Epithelial cell of esophagus (primary cell): Measurements from ENCODE around the gene DRC3.

Source experiments
- DNase-seq: peaks from one replicate; pipeline ENCODE4 v3.0.0; 2010; ENCODE audit warnings: low read depth
- H3K4me3 ChIP-seq: 2 replicates; pipeline ENCODE4 v1.5.1; 2011; ENCODE audit warnings: mild to moderate bottlenecking, low read length, control low read depth
- TF ChIP-seq, protein P1 (sequence below): IDR thresholded peaks from 2 replicates; pipeline ENCODE4 v1.5.1; 2011; ENCODE audit warnings: low read depth, mild to moderate bottlenecking, low read length, control low read depth, inconsistent platforms; ENCODE audit not compliant: insufficient read depth; ENCODE audit errors: missing control alignments

The DRC3 gene

GRCh38 chr17:17966399-17966798, 6.3 kb upstream of the DRC3 start:
- TF ChIP-seq, protein P1, sequence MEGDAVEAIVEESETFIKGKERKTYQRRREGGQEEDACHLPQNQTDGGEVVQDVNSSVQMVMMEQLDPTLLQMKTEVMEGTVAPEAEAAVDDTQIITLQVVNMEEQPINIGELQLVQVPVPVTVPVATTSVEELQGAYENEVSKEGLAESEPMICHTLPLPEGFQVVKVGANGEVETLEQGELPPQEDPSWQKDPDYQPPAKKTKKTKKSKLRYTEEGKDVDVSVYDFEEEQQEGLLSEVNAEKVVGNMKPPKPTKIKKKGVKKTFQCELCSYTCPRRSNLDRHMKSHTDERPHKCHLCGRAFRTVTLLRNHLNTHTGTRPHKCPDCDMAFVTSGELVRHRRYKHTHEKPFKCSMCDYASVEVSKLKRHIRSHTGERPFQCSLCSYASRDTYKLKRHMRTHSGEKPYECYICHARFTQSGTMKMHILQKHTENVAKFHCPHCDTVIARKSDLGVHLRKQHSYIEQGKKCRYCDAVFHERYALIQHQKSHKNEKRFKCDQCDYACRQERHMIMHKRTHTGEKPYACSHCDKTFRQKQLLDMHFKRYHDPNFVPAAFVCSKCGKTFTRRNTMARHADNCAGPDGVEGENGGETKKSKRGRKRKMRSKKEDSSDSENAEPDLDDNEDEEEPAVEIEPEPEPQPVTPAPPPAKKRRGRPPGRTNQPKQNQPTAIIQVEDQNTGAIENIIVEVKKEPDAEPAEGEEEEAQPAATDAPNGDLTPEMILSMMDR = no peak
- no peak overlapping the region for H3K4me3 ChIP-seq
- DNase-seq = no peak

DNA sequence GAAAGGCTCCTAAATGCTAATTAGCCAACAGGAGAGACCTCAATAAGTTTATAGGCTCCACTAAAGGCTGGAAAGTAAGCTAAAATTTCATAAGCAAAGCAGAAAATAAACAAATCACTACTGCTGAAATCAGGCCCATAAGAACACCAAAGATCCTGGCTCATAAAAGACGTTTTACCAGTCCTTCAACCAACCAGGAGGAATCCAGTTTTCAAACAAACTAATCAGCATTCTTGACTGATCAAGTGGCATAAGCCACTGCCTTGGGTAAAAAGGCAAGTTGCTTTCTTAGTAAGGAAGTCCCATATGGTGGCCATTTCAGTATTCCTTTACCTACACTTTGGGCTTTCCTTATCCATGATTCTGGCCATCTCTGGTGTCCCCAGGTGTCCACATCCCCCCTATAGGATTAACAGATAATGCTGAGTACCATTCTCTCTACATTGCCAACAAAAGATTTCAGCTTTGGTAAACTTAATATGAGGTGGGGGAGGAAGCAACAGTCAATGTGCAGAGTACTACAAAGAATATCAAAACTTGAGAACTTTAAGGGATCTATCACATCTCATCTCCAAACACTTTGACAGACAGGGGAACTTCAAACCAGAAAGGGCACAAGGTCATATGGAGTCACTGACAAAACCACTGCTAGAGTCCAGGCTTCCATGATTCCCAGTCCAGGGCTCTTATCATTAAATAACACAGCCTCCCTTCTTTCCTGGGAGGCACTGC, 1.8 kb upstream of the DRC3 start:
- TF ChIP-seq, protein P1 = no peak
- peak overlapping the region; percentile 61 for H3K4me3 ChIP-seq
- DNase-seq = peak; percentile 83

DNA sequence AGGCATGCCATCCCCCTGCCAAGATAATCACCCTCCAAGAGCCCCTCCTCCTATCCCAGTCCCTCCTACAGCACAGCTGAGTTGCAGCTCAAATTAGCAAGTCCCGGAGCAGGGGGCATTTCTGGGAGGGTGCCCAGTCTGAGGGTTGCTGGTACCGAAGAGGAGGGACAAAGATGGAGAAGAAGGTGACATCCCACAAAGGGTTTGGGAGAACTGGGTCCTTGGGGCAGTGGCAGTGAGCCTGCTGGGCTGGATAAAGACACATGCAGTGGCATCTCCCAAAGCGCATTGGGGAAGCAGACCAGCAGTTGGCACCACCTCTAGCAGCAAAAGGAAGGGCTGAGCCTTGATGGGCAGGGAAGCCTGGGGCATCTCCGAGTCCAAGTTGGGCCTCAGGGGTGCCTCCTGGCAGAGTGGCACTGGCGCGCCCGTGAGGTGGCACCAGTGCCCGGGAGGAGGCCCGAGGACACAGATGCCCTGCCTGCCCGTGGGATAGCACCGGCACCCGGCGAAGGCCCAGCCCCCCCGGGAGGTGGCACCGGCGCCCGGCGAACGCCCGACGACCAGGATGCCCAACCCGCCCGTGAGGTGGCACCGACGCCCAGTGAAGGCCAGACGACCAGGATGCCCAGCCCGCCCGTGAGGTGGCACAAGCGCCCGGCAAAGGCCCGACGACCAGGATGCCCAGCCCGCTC, 1.1 kb upstream of the DRC3 start:
- peak overlapping the region; percentile 61 for H3K4me3 ChIP-seq
- DNase-seq = no peak
- TF ChIP-seq, protein P1 = no peak

DNA sequence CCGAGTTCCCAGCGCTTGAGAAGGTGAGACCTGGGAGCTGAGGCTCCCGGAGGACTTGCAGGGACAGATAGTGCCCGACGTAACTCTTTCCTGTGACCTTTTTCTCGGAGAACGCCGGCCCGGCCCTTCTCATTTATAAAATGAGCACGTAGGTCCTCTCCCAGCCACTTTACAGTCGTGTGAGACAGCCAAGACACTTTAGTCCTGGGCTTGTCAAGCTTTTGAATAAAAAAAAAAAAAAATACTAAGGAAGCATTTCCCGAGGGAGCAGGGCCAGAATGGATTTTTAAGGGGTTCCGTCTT, 241 bp downstream of the DRC3 start:
- no peak for DNase-seq
- TF ChIP-seq, protein P1 = no peak
- H3K4me3 ChIP-seq = peak overlapping the region; percentile 56

- TF ChIP-seq, protein P1 = no peak
- no peak for DNase-seq
- no peak overlapping the region for H3K4me3 ChIP-seq
Observed at GRCh38 chr17:17975436-17975835, 2.8 kb downstream of the DRC3 start.

- TF ChIP-seq, protein P1 = no peak
- no peak overlapping the region for H3K4me3 ChIP-seq
- DNase-seq = no peak
Observed at GRCh38 chr17:17976931-17977570, 4.4 kb downstream of the DRC3 start.
